ENCODE data around the gene RHOV. TPM values are rescaled to one million over a fixed set of nuclear protein-coding genes. Genes with fewer than 3 reads are reported as not detected.

Gene RHOV
- total and polyA plus RNA-seq, 10 of the 15 experiments (the other 5 are each of a cell fraction or from before 2014, with no cell fraction given), result 0.24 to 39.3 (median 9.3) TPM

DNA sequence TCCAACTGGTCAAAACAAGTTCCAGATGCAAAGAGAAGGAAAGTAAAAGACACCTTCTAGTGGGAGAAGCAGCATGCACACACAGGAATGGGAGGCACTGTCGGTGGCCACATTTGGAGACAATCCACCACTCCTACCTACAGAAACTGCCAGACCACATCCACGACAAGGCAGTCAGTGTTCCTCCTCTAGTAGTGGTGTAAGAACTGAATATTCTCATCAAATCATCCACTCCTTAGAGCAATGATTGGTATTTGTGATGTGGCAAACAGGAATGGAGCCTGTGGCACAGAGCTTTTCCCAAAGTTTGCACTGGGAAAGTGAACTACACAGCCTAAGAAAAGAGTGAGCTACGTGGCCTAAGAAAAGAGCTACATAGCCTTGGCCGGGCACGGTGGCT lies 35.3 kb downstream of the RHOV start:
- H3K4me1 ChIP-seq (ENCODE audit: control insufficient read depth, insufficient read depth, low read length), result no peaks in the 10 kb centered on the region
- in situ Hi-C loops (cut with MboI) (no loop called here), intact Hi-C loops (cut with micrococcal nuclease; ENCODE audit: unreplicated experiment) (no loop called here)
- ChIA-PET POLR2A (interaction anchor here (0.6 to 1.1 kb wide), 3 partner anchors 10 to 59 kb away, joined by 3 to 4 read pairs (median 3); partner anchors contain the start of gene PPP1R14D), CTCF (interaction anchor here (1.2 to 2.6 kb wide), 4 partner anchors 10 to 86 kb away, joined by 3 to 12 read pairs (median 4); partner anchors contain the start of gene PPP1R14D), SMC1A (ENCODE audit: uncharacterized antibody, unreplicated experiment) (interaction anchor here (0.6 to 0.8 kb wide), 2 partner anchors 56 to 533 kb away, joined by 3 read pairs; no protein-coding TSS in a partner anchor), RAD21 (ENCODE audit: unreplicated experiment) (interaction anchor here (1.1 to 2.1 kb wide), 3 partner anchors 19 to 54 kb away, joined by 3 to 4 read pairs (median 3); no protein-coding TSS in a partner anchor)
- ATAC-seq (no peak), FAIRE-seq (no peak), DNase-seq (ENCODE audit: low read depth, low spot score) (no peak)
- no peaks in the 10 kb centered on the region for H3K79me2 ChIP-seq (ENCODE audit: control insufficient read depth, insufficient read depth, low read length)
- H3K4me3 ChIP-seq, result no peak overlapping the region
- H2AFZ ChIP-seq (ENCODE audit: control insufficient read depth, low read depth, low read length), result no peak overlapping the region
- H3K9ac ChIP-seq (ENCODE audit: control insufficient read depth, insufficient read depth, low read length), result no peak overlapping the region
- TF ChIP-seq ZNF217 (IDR thresholded peaks at IDR 0.05), result no peak
- TF ChIP-seq, protein P1, sequence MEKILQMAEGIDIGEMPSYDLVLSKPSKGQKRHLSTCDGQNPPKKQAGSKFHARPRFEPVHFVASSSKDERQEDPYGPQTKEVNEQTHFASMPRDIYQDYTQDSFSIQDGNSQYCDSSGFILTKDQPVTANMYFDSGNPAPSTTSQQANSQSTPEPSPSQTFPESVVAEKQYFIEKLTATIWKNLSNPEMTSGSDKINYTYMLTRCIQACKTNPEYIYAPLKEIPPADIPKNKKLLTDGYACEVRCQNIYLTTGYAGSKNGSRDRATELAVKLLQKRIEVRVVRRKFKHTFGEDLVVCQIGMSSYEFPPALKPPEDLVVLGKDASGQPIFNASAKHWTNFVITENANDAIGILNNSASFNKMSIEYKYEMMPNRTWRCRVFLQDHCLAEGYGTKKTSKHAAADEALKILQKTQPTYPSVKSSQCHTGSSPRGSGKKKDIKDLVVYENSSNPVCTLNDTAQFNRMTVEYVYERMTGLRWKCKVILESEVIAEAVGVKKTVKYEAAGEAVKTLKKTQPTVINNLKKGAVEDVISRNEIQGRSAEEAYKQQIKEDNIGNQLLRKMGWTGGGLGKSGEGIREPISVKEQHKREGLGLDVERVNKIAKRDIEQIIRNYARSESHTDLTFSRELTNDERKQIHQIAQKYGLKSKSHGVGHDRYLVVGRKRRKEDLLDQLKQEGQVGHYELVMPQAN (conservative IDR thresholded peaks at IDR 0.05), result no peak
- H3K36me3 ChIP-seq (ENCODE audit: control insufficient read depth in 2 of 2, insufficient read depth in 2 of 2, low read length in 1 of 2), result no peaks in the 10 kb centered on the region
- peaks cover 1 to 3% of the 10 kb centered on the region in 2 experiments; a peak in 1 of 4 replicates for H3K27me3 ChIP-seq (replicated peaks in 1 of 2; ENCODE audit: control insufficient read depth in 2 of 2, insufficient read depth in 2 of 2, low read length in 1 of 2)
- H3K9me3 ChIP-seq (replicated peaks; ENCODE audit: control insufficient read depth, insufficient read depth, low read length), result no peaks in the 10 kb centered on the region
- H3K27ac ChIP-seq (ENCODE audit: control insufficient read depth, insufficient read depth), result no peak overlapping the region
- no TSS peak for BruUV-seq (replicated peaks)
- 33% methylated on average over 5 of the region's 5 CpGs for WGBS (ENCODE audit: insufficient coverage, insufficient replicate concordance, low lambda C conversion rate, missing lambda C conversion rate)
- H4K20me1 ChIP-seq (ENCODE audit: control insufficient read depth, insufficient read depth), result no peaks in the 10 kb centered on the region
- H3K4me2 ChIP-seq (ENCODE audit: control insufficient read depth, insufficient read depth), result no peak overlapping the region

DNA sequence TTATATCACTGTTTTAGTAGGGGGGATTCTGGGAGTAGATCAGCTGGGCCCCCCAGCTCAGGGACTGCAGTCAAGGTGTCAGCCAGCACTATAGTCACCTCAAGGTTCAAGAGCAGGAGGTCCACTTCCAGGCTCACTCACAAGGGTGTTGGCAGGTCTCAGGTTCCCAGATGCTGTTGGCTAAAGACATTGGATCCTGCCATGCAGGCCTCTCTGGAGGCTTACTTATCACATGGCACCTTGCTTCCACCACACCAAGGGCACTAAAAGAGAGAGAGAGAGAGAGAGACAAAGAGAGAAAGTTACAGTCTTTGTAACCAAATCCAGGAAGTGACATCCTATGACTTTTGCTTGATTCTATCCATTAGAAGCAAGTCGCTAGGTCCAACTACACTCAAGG lies 38.0 kb downstream of the RHOV start:
- ChIA-PET SMC1A (ENCODE audit: uncharacterized antibody, unreplicated experiment) (no interaction called here), RAD21 (ENCODE audit: unreplicated experiment) (no interaction called here), CTCF (interaction anchor here (1.6 kb wide), 1 partner anchor 53 kb away, joined by 7 read pairs; no protein-coding TSS in a partner anchor), POLR2A (no interaction called here)
- no TSS peak for BruUV-seq (replicated peaks)
- Histone ChIP-seq H3K4me3 (no peak overlapping the region), H3K27me3 (replicated peaks in 1 of 2; ENCODE audit: control insufficient read depth in 2 of 2, insufficient read depth in 2 of 2, low read length in 1 of 2) (no peaks in the 10 kb centered on the region), H3K4me1 (ENCODE audit: control insufficient read depth, insufficient read depth, low read length) (no peaks in the 10 kb centered on the region), H4K20me1 (ENCODE audit: control insufficient read depth, insufficient read depth) (no peaks in the 10 kb centered on the region), H3K27ac (ENCODE audit: control insufficient read depth, insufficient read depth) (no peak overlapping the region), H3K9ac (ENCODE audit: control insufficient read depth, insufficient read depth, low read length) (no peak overlapping the region), H3K36me3 (ENCODE audit: control insufficient read depth in 2 of 2, insufficient read depth in 2 of 2, low read length in 1 of 2) (no peaks in the 10 kb centered on the region), H3K9me3 (replicated peaks; ENCODE audit: control insufficient read depth, insufficient read depth, low read length) (no peaks in the 10 kb centered on the region), H3K79me2 (ENCODE audit: control insufficient read depth, insufficient read depth, low read length) (no peaks in the 10 kb centered on the region), H2AFZ (ENCODE audit: control insufficient read depth, low read depth, low read length) (no peak overlapping the region), H3K4me2 (ENCODE audit: control insufficient read depth, insufficient read depth) (no peak overlapping the region)
- DNase-seq (ENCODE audit: low read depth, low spot score) (no peak), FAIRE-seq (no peak), ATAC-seq (no peak)
- in situ Hi-C loops (cut with MboI), result no loop called here
- WGBS (ENCODE audit: insufficient coverage, insufficient replicate concordance, low lambda C conversion rate, missing lambda C conversion rate), result 79% methylated on average over 1 of the region's 1 CpG
- intact Hi-C loops (cut with micrococcal nuclease; ENCODE audit: unreplicated experiment), result no loop called here
- TF ChIP-seq NFIC (IDR thresholded peaks at IDR 0.05; ENCODE audit: low read depth, low read length) (no peak), SIN3A (IDR thresholded peaks at IDR 0.05; ENCODE audit: low read depth, low read length) (no peak), POLR2A (IDR thresholded peaks at IDR 0.05; ENCODE audit: low read depth, low read length) (no peak), RCOR1 (conservative IDR thresholded peaks at IDR 0.05; ENCODE audit: low read depth, low read length) (no peak)
- TF ChIP-seq, protein P2, sequence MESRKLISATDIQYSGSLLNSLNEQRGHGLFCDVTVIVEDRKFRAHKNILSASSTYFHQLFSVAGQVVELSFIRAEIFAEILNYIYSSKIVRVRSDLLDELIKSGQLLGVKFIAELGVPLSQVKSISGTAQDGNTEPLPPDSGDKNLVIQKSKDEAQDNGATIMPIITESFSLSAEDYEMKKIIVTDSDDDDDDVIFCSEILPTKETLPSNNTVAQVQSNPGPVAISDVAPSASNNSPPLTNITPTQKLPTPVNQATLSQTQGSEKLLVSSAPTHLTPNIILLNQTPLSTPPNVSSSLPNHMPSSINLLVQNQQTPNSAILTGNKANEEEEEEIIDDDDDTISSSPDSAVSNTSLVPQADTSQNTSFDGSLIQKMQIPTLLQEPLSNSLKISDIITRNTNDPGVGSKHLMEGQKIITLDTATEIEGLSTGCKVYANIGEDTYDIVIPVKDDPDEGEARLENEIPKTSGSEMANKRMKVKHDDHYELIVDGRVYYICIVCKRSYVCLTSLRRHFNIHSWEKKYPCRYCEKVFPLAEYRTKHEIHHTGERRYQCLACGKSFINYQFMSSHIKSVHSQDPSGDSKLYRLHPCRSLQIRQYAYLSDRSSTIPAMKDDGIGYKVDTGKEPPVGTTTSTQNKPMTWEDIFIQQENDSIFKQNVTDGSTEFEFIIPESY (IDR thresholded peaks at IDR 0.05), result no peak
- TF ChIP-seq, protein P3, sequence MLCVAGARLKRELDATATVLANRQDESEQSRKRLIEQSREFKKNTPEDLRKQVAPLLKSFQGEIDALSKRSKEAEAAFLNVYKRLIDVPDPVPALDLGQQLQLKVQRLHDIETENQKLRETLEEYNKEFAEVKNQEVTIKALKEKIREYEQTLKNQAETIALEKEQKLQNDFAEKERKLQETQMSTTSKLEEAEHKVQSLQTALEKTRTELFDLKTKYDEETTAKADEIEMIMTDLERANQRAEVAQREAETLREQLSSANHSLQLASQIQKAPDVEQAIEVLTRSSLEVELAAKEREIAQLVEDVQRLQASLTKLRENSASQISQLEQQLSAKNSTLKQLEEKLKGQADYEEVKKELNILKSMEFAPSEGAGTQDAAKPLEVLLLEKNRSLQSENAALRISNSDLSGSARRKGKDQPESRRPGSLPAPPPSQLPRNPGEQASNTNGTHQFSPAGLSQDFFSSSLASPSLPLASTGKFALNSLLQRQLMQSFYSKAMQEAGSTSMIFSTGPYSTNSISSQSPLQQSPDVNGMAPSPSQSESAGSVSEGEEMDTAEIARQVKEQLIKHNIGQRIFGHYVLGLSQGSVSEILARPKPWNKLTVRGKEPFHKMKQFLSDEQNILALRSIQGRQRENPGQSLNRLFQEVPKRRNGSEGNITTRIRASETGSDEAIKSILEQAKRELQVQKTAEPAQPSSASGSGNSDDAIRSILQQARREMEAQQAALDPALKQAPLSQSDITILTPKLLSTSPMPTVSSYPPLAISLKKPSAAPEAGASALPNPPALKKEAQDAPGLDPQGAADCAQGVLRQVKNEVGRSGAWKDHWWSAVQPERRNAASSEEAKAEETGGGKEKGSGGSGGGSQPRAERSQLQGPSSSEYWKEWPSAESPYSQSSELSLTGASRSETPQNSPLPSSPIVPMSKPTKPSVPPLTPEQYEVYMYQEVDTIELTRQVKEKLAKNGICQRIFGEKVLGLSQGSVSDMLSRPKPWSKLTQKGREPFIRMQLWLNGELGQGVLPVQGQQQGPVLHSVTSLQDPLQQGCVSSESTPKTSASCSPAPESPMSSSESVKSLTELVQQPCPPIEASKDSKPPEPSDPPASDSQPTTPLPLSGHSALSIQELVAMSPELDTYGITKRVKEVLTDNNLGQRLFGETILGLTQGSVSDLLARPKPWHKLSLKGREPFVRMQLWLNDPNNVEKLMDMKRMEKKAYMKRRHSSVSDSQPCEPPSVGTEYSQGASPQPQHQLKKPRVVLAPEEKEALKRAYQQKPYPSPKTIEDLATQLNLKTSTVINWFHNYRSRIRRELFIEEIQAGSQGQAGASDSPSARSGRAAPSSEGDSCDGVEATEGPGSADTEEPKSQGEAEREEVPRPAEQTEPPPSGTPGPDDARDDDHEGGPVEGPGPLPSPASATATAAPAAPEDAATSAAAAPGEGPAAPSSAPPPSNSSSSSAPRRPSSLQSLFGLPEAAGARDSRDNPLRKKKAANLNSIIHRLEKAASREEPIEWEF (IDR thresholded peaks at IDR 0.05; ENCODE audit: insufficient replicate concordance, low read depth, low read length), result no peak
